Stimulated activated memory B cell treated with anti-CD40 and anti-IgM and Interleukin-4, amounts not matched to agents 10 μg/mL and 1 μg/mL and 100 μg/mL, for 72 hours (primary cell): Measurements from ENCODE around the gene PNLIPRP2.

ENCODE experiments used
- ATAC-seq: fragments of 150-1000 bp; cut with Tn5 transposase; 2 replicates; pipeline ENCODE4 v1.10.0; 2021
- H3K27ac Mint-ChIP-seq: one replicate; pipeline ENCODE4 v1.8.0; 2022; ENCODE audit warnings: mild to moderate bottlenecking, mixed read lengths
- H3K27me3 Mint-ChIP-seq: one replicate; pipeline ENCODE4 v1.8.0; 2022; ENCODE audit warnings: mixed read lengths
- H3K36me3 Mint-ChIP-seq: one replicate; pipeline ENCODE4 v1.8.0; 2022; ENCODE audit warnings: mixed read lengths
- H3K4me1 Mint-ChIP-seq: one replicate; pipeline ENCODE4 v1.8.0; 2022; ENCODE audit warnings: mixed read lengths
- H3K4me3 Mint-ChIP-seq: one replicate; pipeline ENCODE4 v1.8.0; 2022; ENCODE audit warnings: mild to moderate bottlenecking, moderate library complexity, mixed read lengths
- H3K9me3 Mint-ChIP-seq: one replicate; pipeline ENCODE4 v1.8.0; 2022; ENCODE audit warnings: mixed read lengths

The PNLIPRP2 gene

GRCh38 chr10:116694243-116694926, 73.6 kb downstream of the PNLIPRP2 start:
- Mint-ChIP-seq H3K27me3 (peaks cover 16% of the 10 kb centered on the region), H3K27ac (no peak overlapping the region), H3K4me3 (no peak overlapping the region), H3K4me1 (no peaks in the 10 kb centered on the region), H3K36me3 (no peaks in the 10 kb centered on the region), H3K9me3 (no peaks in the 10 kb centered on the region)
- no peak for ATAC-seq
